HepG2 (cell line): ENCODE data around the gene PREX1. TPM values are rescaled to one million over a fixed set of nuclear protein-coding genes. Genes with fewer than 3 reads are reported as not detected.

Experiments used
- ATAC-seq: fragments of 200-7000 bp; cut with Tn5 transposase; 3 replicates; pipeline ENCODE4 v1.9.1; 2020; ENCODE audit warnings: mild to moderate bottlenecking, moderate library complexity
- BruUV-seq: library from RNA; stranded (reverse); fragments of 400-500 nt; replicated peaks from 2 replicates; lab custom pipeline; 2021; lab: Mats Ljungman, UMichigan
- CTCF ChIA-PET: fragments of 300-600 bp; formaldehyde crosslinking; extraction: SDS; loops from one replicate; lab custom pipeline; 2021; ENCODE audit warnings: low total read pairs, inconsistent platforms, low intra/inter-chr PET ratio; lab: Yijun Ruan, JAX
- POLR2A ChIA-PET: fragments of 350-600 bp; sonication (Branson Sonifier 250); formaldehyde crosslinking; loops from one replicate; lab custom pipeline; 2020; ENCODE audit warnings: antibody characterized with exemption, inconsistent platforms; lab: Yijun Ruan, JAX
- DNase-seq: peaks from one replicate; pipeline ENCODE4 v3.0.0-alpha.2; 2015; ENCODE audit warnings: low spot score
- FAIRE-seq: peaks from 3 replicates; lab custom pipeline; 2011; peaks lifted over from hg19 to GRCh38; lab: Jason Lieb, UNC
- H2AFZ ChIP-seq: one replicate; pipeline ENCODE4 v1.6.1; 2011; ENCODE audit warnings: low read length, inconsistent platforms
- H3K27ac ChIP-seq: fragments of 300-600 bp; 3 replicates; pipeline ENCODE4 v1.8.0; 2011; ENCODE audit warnings: mixed run types, mild to moderate bottlenecking, mixed read lengths, low read length, inconsistent platforms; ENCODE audit not compliant: insufficient read depth; ENCODE audit errors: extremely low read length
- H3K27me3 ChIP-seq, 2 experiments: fragments of 200-600 bp in 1 of 2; 2 replicates in 1 of 2; 3 replicates in 1 of 2; pipeline versions ENCODE4 v1.6.0 to v1.8.0; 2011; ENCODE audit warnings: low read length in 2 of 2, mild to moderate bottlenecking in 2 of 2, moderate library complexity in 2 of 2, inconsistent platforms in 1 of 2; ENCODE audit not compliant: insufficient read depth in 2 of 2, control insufficient read depth in 1 of 2
- H3K36me3 ChIP-seq, 2 experiments: fragments of 200-600 bp in 1 of 2; replicated peaks in 1 of 2; 2 replicates in 1 of 2; 3 replicates in 1 of 2; pipeline versions ENCODE4 v1.5.1 to v1.8.0; 2011; ENCODE audit warnings: low read length in 2 of 2, inconsistent platforms in 1 of 2; ENCODE audit not compliant: insufficient read depth in 2 of 2, control insufficient read depth in 1 of 2
- H3K4me1 ChIP-seq: 2 replicates; pipeline ENCODE4 v1.5.1; 2012; ENCODE audit warnings: low read length, inconsistent platforms; ENCODE audit not compliant: insufficient read depth
- H3K4me2 ChIP-seq: 2 replicates; pipeline ENCODE4 v1.6.0; 2011; ENCODE audit warnings: low read depth, low read length, inconsistent platforms
- H3K4me3 ChIP-seq, 3 experiments: fragments of 200-600 bp in 1 of 3; sonication (generic), shearing (Covaris generic) in 1 of 3; replicated peaks in 1 of 3; 2 replicates each; pipeline ENCODE4 v1.5.1; 2011 to 2016; ENCODE audit warnings: low read length in 3 of 3, inconsistent platforms in 2 of 3, low read depth in 2 of 3, mild to moderate bottlenecking in 2 of 3, control low read depth in 1 of 3, mixed read lengths in 1 of 3; ENCODE audit not compliant: insufficient read depth in 1 of 3
- H3K79me2 ChIP-seq: one replicate; pipeline ENCODE4 v1.6.1; 2011; ENCODE audit warnings: low read length, inconsistent platforms; ENCODE audit not compliant: insufficient read depth
- H3K9ac ChIP-seq: 2 replicates; pipeline ENCODE4 v1.6.0; 2011; ENCODE audit warnings: mild to moderate bottlenecking, low read depth, low read length, inconsistent platforms; ENCODE audit not compliant: insufficient read depth
- H3K9me3 ChIP-seq: 2 replicates; pipeline ENCODE4 v1.5.1; 2012; ENCODE audit warnings: mild to moderate bottlenecking, low read length
- H4K20me1 ChIP-seq: 2 replicates; pipeline ENCODE4 v1.6.0; 2011; ENCODE audit warnings: inconsistent platforms, mild to moderate bottlenecking, low read length, moderate library complexity; ENCODE audit not compliant: insufficient read depth
- FOXK1 ChIP-seq: sonication (generic); formaldehyde crosslinking; IDR thresholded peaks from 2 replicates; pipeline ENCODE4 v1.4.0; 2020; ENCODE audit warnings: low read depth, missing genetic modification reagents, borderline replicate concordance
- HNRNPH1 ChIP-seq: fragments of 200-400 bp; formaldehyde crosslinking; optimal IDR thresholded peaks from 2 replicates; pipeline ENCODE3; 2017; ENCODE audit warnings: mild to moderate bottlenecking, low read depth, low read length
- NFYC ChIP-seq: IDR thresholded peaks from 2 replicates; pipeline ENCODE4 v1.6.1; 2016; ENCODE audit warnings: missing genetic modification reagents, missing compliant biosample characterization
- SETDB1 ChIP-seq: sonication (generic); formaldehyde crosslinking; IDR thresholded peaks from 2 replicates; pipeline ENCODE4 v1.5.1; 2020; ENCODE audit warnings: missing genetic modification reagents, mild to moderate bottlenecking, borderline replicate concordance
- ZFP36L1 ChIP-seq: sonication (generic); formaldehyde crosslinking; IDR thresholded peaks from 2 replicates; pipeline ENCODE4 v1.8.0; 2022; ENCODE audit warnings: mild to moderate bottlenecking, missing genetic modification reagents, moderate library complexity
- ZNF10 ChIP-seq: sonication (generic); formaldehyde crosslinking; IDR thresholded peaks from 2 replicates; pipeline ENCODE4 v1.4.0; 2020; ENCODE audit warnings: mild to moderate bottlenecking, low read depth, missing genetic modification reagents, borderline replicate concordance
- ZNF333 ChIP-seq: sonication (generic); formaldehyde crosslinking; IDR thresholded peaks from 2 replicates; pipeline ENCODE4 v1.4.0; 2020; ENCODE audit warnings: mild to moderate bottlenecking, missing genetic modification reagents, borderline replicate concordance
- ZNF552 ChIP-seq: sonication (generic); formaldehyde crosslinking; IDR thresholded peaks from 2 replicates; pipeline ENCODE4 v1.9.0; 2022; ENCODE audit warnings: missing genetic modification reagents, mild to moderate bottlenecking, borderline replicate concordance
- WGBS: methylation state at CpG from one replicate; pipeline ENCODE4 v1.1.6; 2017; ENCODE audit warnings: low lambda C conversion rate; 5-methylcytosine and 5-hydroxymethylcytosine counted together
- in situ Hi-C: cut with HindIII; loops from 2 replicates; pipeline ENCODE4 v1.10.0; 2017; ENCODE audit warnings: low pct_unique_long_range_greater_than_20kb; ENCODE audit not compliant: extremely low pct_ligation_motif_present
- intact Hi-C: fragments of 100-400 bp; cut with micrococcal nuclease; formaldehyde crosslinking; loops from one replicate; pipeline ENCODE4 v1.10.0; 2022; ENCODE audit not compliant: unreplicated experiment
- polyA plus RNA-seq, 8 experiments: library from polyadenylated mRNA; depleted of rRNA in 3 of 8; stranded (reverse) in 7 of 8; unstranded in 1 of 8; fragments of >200 nt; fragmentation: Illumina TruSeq in 4 of 8; extraction: Trizol in 4 of 8; gene quantifications; 2 replicates each; pipeline versions ENCODE4 v1.2.1 to v1.2.3, GENCODE V29; 2011 to 2016; ENCODE audit warnings: low read depth in 4 of 8, missing spikeins in 1 of 8, mixed read lengths in 1 of 8; ENCODE audit not compliant: insufficient read depth in 1 of 8
- total RNA-seq, 5 experiments: library from RNA; depleted of rRNA; stranded (reverse); fragments of >200 nt; fragmentation: Illumina TruSeq; extraction: Trizol; gene quantifications; 2 replicates each; pipeline ENCODE4 v1.2.3, GENCODE V29; 2016; ENCODE audit warnings: low read depth in 1 of 5
- TF ChIP-seq, protein P1 (sequence below): sonication (generic); formaldehyde crosslinking; IDR thresholded peaks from 2 replicates; pipeline ENCODE4 v1.4.0; 2020; ENCODE audit warnings: missing genetic modification reagents, mild to moderate bottlenecking, borderline replicate concordance

Gene PREX1
- total and polyA plus RNA-seq, 2 of the 13 experiments (the other 11 are each of a cell fraction or from before 2014, with no cell fraction given): 0.02 to 0.04 TPM

DNA sequence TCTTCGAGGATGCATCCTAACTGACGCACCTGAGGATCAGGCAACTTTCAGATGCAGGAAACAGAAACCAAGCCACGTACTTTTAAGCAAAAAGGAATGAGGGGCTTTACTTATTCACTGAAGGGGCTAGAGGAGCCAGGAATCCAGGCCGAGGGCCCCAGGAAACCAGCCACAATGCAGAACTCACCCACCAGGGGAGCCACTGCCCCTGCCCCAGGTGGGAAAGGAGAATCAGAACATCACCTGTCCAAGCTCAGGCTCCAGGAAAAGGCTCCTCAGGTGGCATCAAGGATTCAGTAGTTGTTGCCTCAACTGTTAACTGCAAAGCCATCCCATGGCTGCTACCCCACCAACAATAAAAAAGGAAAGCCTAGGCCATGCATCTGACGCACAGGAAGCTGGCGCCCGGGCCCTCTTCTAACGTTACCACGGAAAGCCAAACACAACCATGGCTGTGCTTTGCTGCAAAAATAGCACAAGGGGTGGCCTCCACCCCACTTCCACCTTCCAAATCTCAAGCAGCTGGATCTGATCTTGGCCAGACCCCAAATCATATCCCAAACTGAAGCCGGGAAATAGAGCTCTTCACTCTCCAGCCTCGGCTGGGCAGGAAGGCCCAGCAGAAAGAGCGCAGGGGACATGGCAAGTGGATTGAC, 121.0 kb downstream of the PREX1 start:
- Histone ChIP-seq H3K79me2 (no peaks in the 10 kb centered on the region), H3K4me3 (no peak overlapping the region), H4K20me1 (no peaks in the 10 kb centered on the region; the same call in 1 of the 2 replicates), H3K27ac (no peak overlapping the region), H2AFZ (no peak overlapping the region), H3K36me3 (no peaks in the 10 kb centered on the region), H3K27me3 (peaks cover 0 to 4% of the 10 kb centered on the region in 2 experiments; a peak in 3 of 5 replicates), H3K9me3 (no peaks in the 10 kb centered on the region), H3K9ac (no peak overlapping the region), H3K4me1 (no peaks in the 10 kb centered on the region), H3K4me2 (no peak overlapping the region)
- 50% methylated on average over 12 of the region's 12 CpGs for WGBS
- in situ Hi-C loops: no loop called here
- ChIA-PET POLR2A (interaction anchor here (0.6 kb wide), 1 partner anchor 1910 kb away, joined by 4 read pairs; no protein-coding TSS in a partner anchor), CTCF (no interaction called here)
- TF ChIP-seq ZFP36L1 (CRISPR knock-in tag) (no peak), ZNF552 (no peak), SETDB1 (CRISPR knock-in tag) (no peak), FOXK1 (CRISPR knock-in tag) (no peak)
- no TSS peak for BruUV-seq
- intact Hi-C loops: no loop called here
- FAIRE-seq (no peak), DNase-seq (no peak), ATAC-seq (0 out of 3 replicates have a peak, but pooled peaks have one; percentile 19)

DNA sequence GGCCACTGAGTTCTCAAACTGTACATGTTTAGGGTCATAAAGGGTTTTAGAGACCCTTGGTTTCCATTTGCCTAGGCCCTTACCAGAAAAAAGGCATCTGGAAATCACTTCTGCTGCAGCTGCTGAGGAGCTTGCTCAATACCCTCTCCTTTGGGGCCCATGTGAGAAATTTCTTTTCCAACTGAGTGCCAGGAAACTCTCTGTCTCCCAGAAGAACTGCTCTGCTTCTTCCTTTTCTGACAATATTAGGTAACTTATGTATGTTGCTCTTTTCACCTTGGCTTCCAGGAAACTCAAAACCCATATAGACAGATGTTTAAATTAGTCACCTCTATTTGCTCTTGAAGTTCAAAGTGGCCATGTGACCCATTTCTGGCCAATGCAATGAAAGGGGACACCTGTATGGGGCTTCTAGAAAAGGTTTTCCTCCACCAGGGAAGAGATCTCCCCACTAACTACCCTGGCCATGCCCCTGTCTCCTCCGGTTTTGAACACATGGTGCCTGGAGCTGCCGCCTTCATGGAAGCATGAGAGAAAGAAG, 121.6 kb downstream of the PREX1 start:
- ATAC-seq (no peak), DNase-seq (no peak), FAIRE-seq (no peak)
- no TSS peak for BruUV-seq
- H3K36me3 ChIP-seq: no peaks in the 10 kb centered on the region
- H3K4me2 ChIP-seq: no peak overlapping the region
- ChIA-PET CTCF (no interaction called here), POLR2A (interaction anchor here (0.6 kb wide), 1 partner anchor 1911 kb away, joined by 4 read pairs; no protein-coding TSS in a partner anchor)
- H4K20me1 ChIP-seq: no peaks in the 10 kb centered on the region; the same call in 1 of the 2 replicates
- WGBS: 0% methylated on average over 2 of the region's 2 CpGs
- no peaks in the 10 kb centered on the region for H3K79me2 ChIP-seq
- in situ Hi-C loops: no loop called here
- no peak overlapping the region for H3K4me3 ChIP-seq
- H2AFZ ChIP-seq: no peak overlapping the region
- no peak overlapping the region for H3K27ac ChIP-seq
- TF ChIP-seq ZNF333 (CRISPR knock-in tag) (no peak), ZNF10 (CRISPR knock-in tag) (no peak), NFYC (CRISPR knock-in tag) (no peak), HNRNPH1 (no peak)
- TF ChIP-seq, protein P1, sequence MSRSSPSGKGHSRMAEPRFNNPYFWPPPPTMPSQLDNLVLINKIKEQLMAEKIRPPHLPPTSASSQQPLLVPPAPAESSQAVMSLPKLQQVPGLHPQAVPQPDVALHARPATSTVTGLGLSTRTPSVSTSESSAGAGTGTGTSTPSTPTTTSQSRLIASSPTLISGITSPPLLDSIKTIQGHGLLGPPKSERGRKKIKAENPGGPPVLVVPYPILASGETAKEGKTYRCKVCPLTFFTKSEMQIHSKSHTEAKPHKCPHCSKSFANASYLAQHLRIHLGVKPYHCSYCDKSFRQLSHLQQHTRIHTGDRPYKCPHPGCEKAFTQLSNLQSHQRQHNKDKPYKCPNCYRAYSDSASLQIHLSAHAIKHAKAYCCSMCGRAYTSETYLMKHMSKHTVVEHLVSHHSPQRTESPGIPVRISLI (CRISPR knock-in tag): no peak
- intact Hi-C loops: no loop called here
- peaks cover 0 to 4% of the 10 kb centered on the region in 2 experiments; a peak in 3 of 5 replicates for H3K27me3 ChIP-seq
- H3K9ac ChIP-seq: no peak overlapping the region
- H3K9me3 ChIP-seq: no peaks in the 10 kb centered on the region
- no peaks in the 10 kb centered on the region for H3K4me1 ChIP-seq
